Motor neuron (in vitro differentiated cells): Measurements from ENCODE around the gene TCIRG1. TPM values are rescaled to one million over a fixed set of nuclear protein-coding genes. Genes with fewer than 3 reads are reported as not detected.

Source experiments
- ATAC-seq, 8 experiments: fragments of 200-7000 bp; cut with Tn5 transposase; replicated peaks in 6 of 8; 2 replicates each; pipeline ENCODE4 v1.8.0; 2021; ENCODE audit warnings: mild to moderate bottlenecking in 8 of 8, moderate library complexity in 8 of 8
- H3K27ac ChIP-seq, 2 donors: fragments of 250-450 bp; sonication (Bioruptor Pico); 2 replicates each; pipeline ENCODE4 v1.9.0; 2021; ENCODE audit warnings: antibody characterized with exemption in 2 of 2, mild to moderate bottlenecking in 2 of 2, moderate library complexity in 1 of 2
- H3K4me1 ChIP-seq, 2 donors: fragments of 250-450 bp; sonication (Bioruptor Pico); replicated peaks in 1 of 2; 2 replicates each; pipeline ENCODE4 v1.6.1; 2021; ENCODE audit warnings: antibody characterized with exemption in 2 of 2, mild to moderate bottlenecking in 2 of 2, moderate library complexity in 1 of 2
- H3K4me3 ChIP-seq, 5 donors: fragments of 250-450 bp; sonication (Bioruptor Pico); 2 replicates each; pipeline ENCODE4 v1.9.0; 2021; ENCODE audit warnings: antibody characterized with exemption in 5 of 5, mild to moderate bottlenecking in 5 of 5, moderate library complexity in 4 of 5
- WGBS, 10 experiments: fragments of 450-650 bp; shearing (Covaris generic); methylation state at CpG; one replicate each; pipeline ENCODE4 v1.0.0; 2022; 5-methylcytosine and 5-hydroxymethylcytosine counted together
- in situ Hi-C, 9 experiments: fragments of 400-800 bp; cut with MboI; loops; one replicate each; pipeline ENCODE4 v1.15.0; 2021; ENCODE audit warnings: low sequenced_read_pairs in 9 of 9, low pct_unique_long_range_greater_than_20kb in 2 of 9; ENCODE audit not compliant: unreplicated experiment in 9 of 9
- total RNA-seq, 8 experiments: library from RNA; unstranded; fragments of 300-600 nt; gene quantifications; 2 replicates each; pipeline versions ENCODE4 v1.2.3 to v1.2.4, GENCODE V29; 2022

The TCIRG1 gene
- total RNA-seq, 8 experiments from 2014 or later: 1.2 to 56.5 (median 4.4) TPM

DNA sequence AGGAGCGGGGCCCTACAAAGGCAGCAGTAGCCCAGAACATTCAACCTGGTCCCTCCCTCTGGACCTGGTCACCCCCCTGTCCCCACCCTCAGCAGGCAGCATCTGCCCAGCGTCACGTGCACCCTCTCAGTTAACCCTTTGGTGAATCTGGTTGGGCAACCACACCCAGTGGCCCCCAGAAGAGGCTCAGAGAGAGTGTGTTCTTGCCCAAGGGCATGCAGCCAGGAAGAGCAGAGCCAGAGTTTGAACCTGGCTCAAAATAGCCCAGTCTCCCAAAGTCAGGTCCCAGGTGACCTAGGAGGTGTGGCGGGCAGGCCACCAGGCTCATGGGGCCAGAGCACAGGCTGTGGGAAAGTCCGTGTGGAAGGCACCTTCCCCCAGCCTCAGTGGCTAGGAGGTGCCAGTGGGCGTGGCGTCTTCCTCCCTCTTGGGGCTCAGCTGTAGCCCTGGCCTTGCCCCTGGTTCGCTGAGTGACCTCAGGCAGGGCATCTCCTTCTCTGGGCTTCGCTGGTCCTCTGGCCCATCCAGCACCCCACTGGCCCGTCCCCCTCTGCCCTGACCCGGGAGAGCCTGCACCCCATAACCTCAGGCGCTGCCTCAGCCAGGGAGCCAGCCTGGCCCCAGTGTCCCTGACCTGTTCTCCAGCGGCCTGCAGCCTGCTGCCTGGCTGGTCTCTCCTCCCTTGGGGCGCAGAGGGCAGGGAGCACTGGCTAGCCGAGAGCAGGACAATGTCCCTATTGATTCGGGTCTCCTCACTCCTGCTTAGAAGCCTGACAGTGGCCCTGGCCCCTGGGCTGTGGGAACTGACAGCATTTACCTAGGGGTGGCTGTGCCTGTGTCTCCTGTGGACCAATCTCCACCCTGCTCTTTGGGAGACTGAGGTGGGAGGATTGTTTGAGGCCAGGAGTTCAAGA is 21.7 kb upstream of the TCIRG1 start:
- no peak overlapping the region for H3K4me3 ChIP-seq
- H3K27ac ChIP-seq: no peak overlapping the region
- in situ Hi-C loops: no loop called here
- peaks cover 19 to 38% of the 10 kb centered on the region in 2 donors for H3K4me1 ChIP-seq
- WGBS, 10 experiments: 50 to 100% (median 76%) methylated on average over 1 to 5 of the region's 16 CpGs; no CpG with 5 or more reads in 6 of the 10 experiments
- peak in 5 of 8 experiments; percentile 8 to 60 (median 31) for ATAC-seq

DNA sequence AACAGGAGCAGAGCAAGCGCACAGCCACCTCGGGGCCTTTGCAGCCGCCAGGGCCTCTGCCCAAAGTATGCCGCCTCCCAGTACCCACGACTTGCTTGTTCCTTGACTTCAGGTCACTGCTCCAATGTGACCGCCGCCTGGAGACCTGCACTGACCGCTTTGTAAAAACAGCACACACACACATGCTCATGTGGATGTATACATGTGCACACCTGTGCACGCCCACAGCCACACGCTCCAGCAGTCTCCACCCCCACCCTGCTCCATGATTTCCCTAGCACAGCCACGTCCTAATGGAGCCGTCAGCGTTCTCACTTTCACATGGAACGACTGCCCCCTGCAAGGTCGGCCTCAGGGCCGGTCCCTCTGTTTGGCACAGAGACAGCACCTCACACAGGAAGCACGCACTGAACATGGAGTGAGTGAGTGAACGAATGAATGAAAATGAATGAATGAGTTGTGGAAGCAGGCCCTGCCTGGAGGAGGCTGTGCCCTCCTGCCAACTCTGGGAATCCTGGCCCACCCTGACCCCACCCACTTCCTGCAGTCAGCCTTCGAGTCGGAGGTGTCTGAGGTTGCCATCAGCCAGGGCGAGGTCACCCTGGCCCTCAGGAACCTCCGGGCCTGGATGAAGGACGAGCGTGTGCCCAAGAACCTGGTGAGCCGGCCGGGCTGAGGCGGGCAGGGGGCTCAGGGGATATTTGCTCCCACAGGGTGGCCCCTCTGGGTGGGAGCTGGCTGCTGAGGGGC is 20.7 kb upstream of the TCIRG1 start:
- Histone ChIP-seq H3K4me3 (no peak overlapping the region), H3K4me1 (peaks cover 19 to 34% of the 10 kb centered on the region in 2 donors), H3K27ac (no peak overlapping the region)
- in situ Hi-C loops: no loop called here
- WGBS, 10 experiments: 71 to 100% (median 88%) methylated on average over 1 to 9 of the region's 27 CpGs; no CpG with 5 or more reads in 3 of the 10 experiments
- ATAC-seq: no peak

DNA sequence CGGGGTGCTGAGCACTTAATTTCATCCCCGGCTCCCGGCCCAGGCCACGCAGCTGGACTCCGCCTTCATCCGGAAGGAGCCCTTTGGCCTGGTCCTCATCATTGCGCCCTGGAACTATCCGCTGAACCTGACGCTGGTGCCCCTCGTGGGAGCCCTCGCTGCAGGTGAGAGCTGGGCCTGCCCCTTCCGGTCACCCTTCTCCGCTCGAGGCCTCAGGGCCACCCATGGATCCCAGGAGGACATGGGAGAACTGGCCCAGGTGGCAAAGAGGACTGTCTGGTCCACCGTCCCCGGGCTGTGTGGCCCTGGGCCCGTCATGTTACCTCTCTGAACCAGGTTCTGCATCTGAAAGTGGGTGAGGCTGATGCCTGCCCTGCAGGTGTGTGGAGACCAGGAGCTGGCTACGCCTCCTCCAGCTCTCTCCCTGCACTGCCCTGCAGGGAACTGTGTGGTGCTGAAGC is 20.1 kb upstream of the TCIRG1 start:
- 80 to 100% (median 98%) methylated on average over 1 to 7 of the region's 18 CpGs; no CpG with 5 or more reads in 7 of the 10 experiments for WGBS, 10 experiments
- no peak overlapping the region for H3K27ac ChIP-seq
- in situ Hi-C loops: no loop called here

DNA sequence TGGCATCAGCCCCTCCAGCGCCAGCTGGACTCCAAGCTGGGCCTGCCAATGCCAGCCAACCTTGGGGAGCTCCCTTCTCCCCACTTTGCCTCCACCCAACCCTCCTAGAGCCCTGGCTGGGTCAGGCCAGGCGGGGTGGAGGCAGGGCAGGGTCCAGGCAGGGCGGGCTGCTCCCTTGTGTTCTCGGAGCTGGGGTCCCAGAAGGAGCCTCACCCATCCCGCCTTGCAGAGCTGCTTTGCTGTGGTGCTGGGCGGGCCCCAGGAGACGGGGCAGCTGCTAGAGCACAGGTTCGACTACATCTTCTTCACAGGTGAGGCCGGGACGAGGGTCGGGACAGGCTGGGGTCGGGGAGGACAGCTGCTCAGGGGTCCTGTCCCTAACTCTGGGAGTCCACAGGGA is 19.3 kb upstream of the TCIRG1 start:
- no peak for ATAC-seq
- Histone ChIP-seq H3K4me3 (no peak overlapping the region), H3K27ac (no peak overlapping the region), H3K4me1 (peaks cover 19 to 29% of the 10 kb centered on the region in 2 donors)
- in situ Hi-C loops: no loop called here
- WGBS, 10 experiments: 78 to 80% methylated on average over 1 to 4 of the region's 12 CpGs; no CpG with 5 or more reads in 8 of the 10 experiments

More for the DNA sequence above, 20.1 kb upstream of the TCIRG1 start:
- no peak for ATAC-seq
- peaks cover 19 to 29% of the 10 kb centered on the region in 2 donors for H3K4me1 ChIP-seq
- no peak overlapping the region for H3K4me3 ChIP-seq

DNA sequence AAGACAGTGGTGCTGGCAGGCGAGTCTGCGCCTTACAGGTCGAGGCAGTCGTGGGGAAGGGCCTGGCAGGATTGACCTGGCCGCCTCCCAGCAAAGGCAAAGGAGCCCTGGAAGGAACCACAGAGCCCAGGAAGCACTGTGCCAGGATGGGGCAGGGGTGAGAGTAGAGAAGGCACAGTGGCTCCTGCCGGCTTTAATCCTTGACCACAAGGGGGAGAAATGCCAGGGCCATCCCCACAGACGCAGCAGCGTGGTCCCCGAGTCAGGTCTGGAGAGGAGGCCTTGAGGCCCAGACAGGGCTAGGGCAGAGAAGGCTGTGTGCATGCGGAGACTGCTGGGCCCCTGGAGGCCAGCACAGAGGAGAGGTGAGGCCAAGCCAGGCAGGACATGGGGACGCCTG is 18.2 kb upstream of the TCIRG1 start:
- H3K4me3 ChIP-seq: no peak overlapping the region
- no peak overlapping the region for H3K27ac ChIP-seq
- WGBS, 10 experiments: 55 to 80% (median 68%) methylated on average over 1 to 9 of the region's 11 CpGs; no CpG with 5 or more reads in 4 of the 10 experiments
- in situ Hi-C loops: no loop called here
- peaks cover 19 to 29% of the 10 kb centered on the region in 2 donors for H3K4me1 ChIP-seq
- peak in 7 of 8 experiments; percentile 22 to 62 (median 47) for ATAC-seq

DNA sequence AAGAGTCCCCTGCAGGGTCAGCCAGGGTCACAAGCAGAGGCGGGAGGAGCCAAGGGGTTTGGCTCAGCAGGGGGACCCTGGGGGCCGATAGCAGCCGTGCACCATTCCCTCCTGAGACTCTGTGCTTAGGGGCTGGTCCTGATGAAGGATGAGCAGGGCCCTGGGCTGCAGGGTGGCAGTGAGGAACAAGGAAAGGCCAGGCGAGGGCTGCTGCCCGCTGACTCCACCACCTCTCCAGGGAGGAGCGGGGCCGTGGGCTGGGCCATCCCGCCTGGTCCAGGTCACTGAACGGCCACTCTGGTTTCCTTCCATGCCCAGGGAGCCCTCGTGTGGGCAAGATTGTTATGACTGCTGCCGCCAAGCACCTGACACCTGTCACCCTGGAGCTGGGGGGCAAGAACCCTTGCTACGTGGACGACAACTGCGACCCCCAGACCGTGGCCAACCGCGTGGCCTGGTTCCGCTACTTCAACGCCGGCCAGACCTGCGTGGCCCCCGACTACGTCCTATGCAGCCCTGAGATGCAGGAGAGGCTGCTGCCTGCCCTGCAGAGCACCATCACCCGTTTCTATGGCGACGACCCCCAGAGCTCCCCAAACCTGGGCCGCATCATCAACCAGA is 17.5 kb upstream of the TCIRG1 start:
- in situ Hi-C loops: no loop called here
- Histone ChIP-seq H3K27ac (peak overlapping the region in 1 of 2 donors; percentile 52), H3K4me3 (no peak overlapping the region), H3K4me1 (peaks cover 19 to 29% of the 10 kb centered on the region in 2 donors)
- ATAC-seq: peak in 7 of 8 experiments; percentile 5 to 60 (median 43)
- 33 to 100% (median 80%) methylated on average over 1 to 11 of the region's 27 CpGs; no CpG with 5 or more reads in 5 of the 10 experiments for WGBS, 10 experiments

DNA sequence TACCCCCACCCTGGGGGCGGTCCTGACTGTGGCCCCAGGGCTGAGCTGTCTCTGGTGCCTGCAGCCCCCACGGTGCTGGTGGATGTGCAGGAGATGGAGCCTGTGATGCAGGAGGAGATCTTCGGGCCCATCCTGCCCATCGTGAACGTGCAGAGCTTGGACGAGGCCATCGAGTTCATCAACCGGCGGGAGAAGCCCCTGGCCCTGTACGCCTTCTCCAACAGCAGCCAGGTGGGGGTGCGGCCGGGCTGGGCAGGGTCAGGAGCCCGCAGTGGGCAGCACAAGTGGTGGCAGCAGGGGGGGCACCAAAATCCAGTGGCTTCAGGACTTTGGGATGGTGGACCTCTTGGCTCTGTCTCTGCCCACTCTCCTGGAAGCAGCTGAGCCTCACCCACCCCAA is 16.3 kb upstream of the TCIRG1 start:
- Histone ChIP-seq H3K4me1 (peaks cover 13 to 17% of the 10 kb centered on the region in 2 donors), H3K27ac (no peak overlapping the region), H3K4me3 (no peak overlapping the region)
- 79% methylated on average over 4 of the region's 13 CpGs; no CpG with 5 or more reads in 9 of the 10 experiments for WGBS, 10 experiments
- in situ Hi-C loops: no loop called here
- no peak for ATAC-seq

DNA sequence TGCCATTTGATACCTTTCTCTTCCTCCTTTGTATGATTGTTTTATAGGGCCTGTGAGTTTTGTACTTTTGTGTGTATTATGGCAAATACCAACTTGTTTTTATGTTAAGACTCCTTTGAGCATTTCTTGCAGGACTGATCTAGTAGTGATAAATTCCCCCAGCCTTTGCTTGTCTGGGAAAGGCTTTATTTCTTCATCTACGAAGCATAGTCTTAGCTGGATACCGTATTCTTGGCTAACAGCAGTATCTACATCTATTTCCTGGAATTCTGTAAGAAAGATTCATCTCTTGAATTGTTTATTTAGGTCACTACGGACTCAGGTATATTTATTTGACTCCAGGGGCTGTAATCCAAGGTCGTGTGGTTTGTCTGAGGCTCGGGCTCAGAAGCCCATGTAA is 14.3 kb upstream of the TCIRG1 start:
- in situ Hi-C loops: no loop called here
- Histone ChIP-seq H3K4me1 (peaks cover 17 to 19% of the 10 kb centered on the region in 2 donors), H3K4me3 (no peak overlapping the region), H3K27ac (no peak overlapping the region)
- no peak for ATAC-seq
- WGBS, 10 experiments: 79 to 100% (median 94%) methylated on average over 2 to 3 of the region's 5 CpGs; no CpG with 5 or more reads in 2 of the 10 experiments

DNA sequence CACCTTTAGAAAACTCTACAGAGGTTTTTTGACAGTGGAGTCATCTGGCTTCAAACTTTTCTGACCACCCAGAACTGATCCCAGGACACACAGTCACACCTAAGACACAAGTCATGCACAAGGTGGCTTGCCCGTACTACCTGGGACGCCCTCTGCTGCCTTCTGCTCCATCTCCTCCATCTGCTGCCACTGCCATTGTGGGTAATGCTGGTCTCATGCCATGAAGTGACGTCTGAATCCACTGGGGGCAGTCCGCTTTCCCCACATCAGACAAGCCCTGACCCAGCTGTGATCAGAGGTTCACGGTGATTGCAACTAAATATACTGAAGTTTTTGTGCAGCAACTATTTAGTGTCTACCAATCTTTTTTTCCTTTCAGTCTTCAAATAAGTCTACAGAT is 13.8 kb upstream of the TCIRG1 start:
- in situ Hi-C loops: no loop called here
- H3K27ac ChIP-seq: no peak overlapping the region

DNA sequence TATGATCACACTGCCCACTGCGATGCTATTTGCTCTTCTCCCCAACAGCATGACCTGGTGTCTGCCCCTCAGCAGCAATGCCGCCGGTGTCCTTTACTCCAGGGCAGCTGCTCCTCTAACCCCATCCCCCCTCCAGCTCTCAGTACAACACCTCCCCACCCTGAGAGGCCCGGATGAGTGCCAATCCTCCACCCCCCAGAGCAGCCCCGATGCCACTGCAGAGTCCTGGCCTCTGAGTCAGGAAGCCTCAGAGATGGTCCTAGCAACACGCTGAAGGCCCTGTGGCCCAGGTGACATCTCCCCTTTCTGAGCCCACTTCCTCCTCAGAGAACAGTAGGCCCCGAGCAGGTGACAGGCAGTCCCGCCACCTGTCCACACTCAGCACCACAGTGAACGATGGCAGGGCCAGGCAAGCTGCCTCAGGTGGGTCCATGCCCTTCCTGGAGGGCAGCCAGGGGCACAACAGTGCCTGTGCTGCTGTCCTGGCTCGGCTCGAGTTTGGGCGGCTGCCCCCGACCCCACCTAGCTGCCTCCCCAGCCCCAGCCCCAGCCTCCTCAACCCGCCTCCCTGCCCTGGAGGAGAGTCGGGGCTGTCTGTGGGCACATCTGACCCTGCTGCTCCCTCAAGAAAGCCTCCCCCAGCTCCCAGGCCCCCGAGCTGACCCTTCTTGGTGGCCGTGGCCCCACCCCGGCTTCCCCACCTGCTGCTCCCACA is 12.3 kb upstream of the TCIRG1 start:
- in situ Hi-C loops: no loop called here
- no CpG with 5 or more reads among the region's 18 CpGs for WGBS, 10 experiments
- Histone ChIP-seq H3K4me1 (peaks cover 13 to 16% of the 10 kb centered on the region in 2 donors), H3K4me3 (no peak overlapping the region), H3K27ac (no peak overlapping the region)
- ATAC-seq: no peak

More for the DNA sequence above, 13.8 kb upstream of the TCIRG1 start:
- no peak overlapping the region for H3K4me3 ChIP-seq
- 80 to 100% (median 94%) methylated on average over 1 to 5 of the region's 5 CpGs; no CpG with 5 or more reads in 3 of the 10 experiments for WGBS, 10 experiments
- peaks cover 20 to 22% of the 10 kb centered on the region in 2 donors for H3K4me1 ChIP-seq
- ATAC-seq: peak in 1 of 8 experiments; percentile 8

DNA sequence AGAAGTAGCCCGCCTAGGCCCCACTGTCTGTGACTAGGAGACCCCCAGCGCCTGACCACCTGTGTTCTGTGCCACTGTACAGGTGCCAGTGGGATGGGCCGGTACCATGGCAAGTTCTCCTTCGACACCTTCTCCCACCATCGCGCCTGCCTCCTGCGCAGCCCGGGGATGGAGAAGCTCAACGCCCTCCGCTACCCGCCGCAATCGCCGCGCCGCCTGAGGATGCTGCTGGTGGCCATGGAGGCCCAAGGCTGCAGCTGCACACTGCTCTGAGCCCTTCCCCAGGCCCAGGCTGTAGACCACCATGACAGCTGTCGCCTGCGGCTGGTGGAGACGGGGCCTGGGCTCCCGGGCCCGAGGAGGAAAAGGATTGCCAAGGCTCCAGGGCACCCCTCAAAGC is 11.2 kb upstream of the TCIRG1 start:
- WGBS, 10 experiments: 85 to 100% (median 98%) methylated on average over 1 to 17 of the region's 21 CpGs; no CpG with 5 or more reads in 5 of the 10 experiments
- Histone ChIP-seq H3K4me1 (peaks cover 14 to 19% of the 10 kb centered on the region in 2 donors), H3K27ac (no peak overlapping the region), H3K4me3 (no peak overlapping the region)
- in situ Hi-C loops: no loop called here
- ATAC-seq: no peak
